Inferior parietal cortex (tissue), 1 donor: ENCODE results near the gene APEH.

ENCODE experiments used
- DNase-seq: peaks from one replicate; pipeline ENCODE4 v3.0.0-alpha.2; 2016; ENCODE audit errors: extremely low spot score

Gene APEH

GRCh38 chr3:49727154-49727923, 53.2 kb downstream of the APEH start:
- DNase-seq: no peak

DNA sequence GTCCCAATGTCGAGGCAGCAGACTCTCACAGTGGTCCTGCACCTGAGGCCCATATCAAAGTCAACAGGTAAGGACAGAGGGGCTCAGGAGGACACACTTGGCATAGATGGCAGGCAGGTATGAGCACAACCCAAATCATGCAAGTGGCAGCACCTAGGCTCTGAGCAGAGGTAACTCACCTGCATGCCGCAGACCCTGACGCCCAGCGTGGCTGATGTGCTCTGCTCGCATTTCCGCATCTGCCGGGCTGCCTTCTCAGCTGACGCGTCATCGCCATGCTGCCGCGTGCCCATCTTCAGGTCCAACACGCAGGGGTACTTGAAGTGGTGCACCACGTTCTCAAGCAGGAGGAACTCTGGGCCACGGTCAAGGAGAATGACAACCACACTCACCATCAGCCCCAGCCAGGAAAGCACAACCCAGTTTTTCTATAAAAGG, 53.8 kb downstream of the APEH start:
- DNase-seq: no peak

- DNase-seq: no peak
Observed at GRCh38 chr3:49729966-49730609, 55.9 kb downstream of the APEH start.

DNA sequence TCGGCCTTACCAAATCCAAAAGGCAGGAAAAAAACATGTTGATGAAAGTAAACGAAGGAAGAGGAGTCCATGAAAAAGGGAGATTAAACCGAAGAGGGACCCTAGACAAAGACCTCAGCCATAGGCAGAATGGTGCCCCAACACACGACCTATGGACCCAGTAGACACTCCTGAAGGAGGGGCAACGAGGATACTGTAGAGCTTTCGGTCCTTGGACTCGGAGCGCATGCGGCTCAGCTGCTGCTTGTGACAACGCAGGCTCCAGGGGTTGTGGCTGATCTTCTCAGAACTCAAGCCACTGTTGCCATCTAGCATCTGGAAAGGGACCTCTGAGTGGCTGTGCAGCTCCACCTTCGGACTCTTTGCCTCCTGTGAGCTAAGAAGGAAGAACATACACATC, 58.4 kb downstream of the APEH start:
- no peak for DNase-seq

GRCh38 chr3:49733551-49733950, 59.4 kb downstream of the APEH start:
- DNase-seq: no peak
